Adrenal gland (tissue), 5 donors: Measurements from ENCODE around the gene ARHGAP19.

Experiments
- CTCF ChIP-seq, 6 experiments: fragments of 450-650 bp in 4 of 6; fragments of 200-600 bp in 2 of 6; sonication (generic) in 1 of 6; IDR thresholded peaks; 1 replicate in 5 of 6; 2 replicates in 1 of 6; pipeline versions ENCODE4 v1.5.1 to v1.8.0; 2016 to 2021; ENCODE audit warnings: antibody characterized with exemption in 6 of 6, mild to moderate bottlenecking in 2 of 6, moderate library complexity in 1 of 6
- POLR2A ChIP-seq, 2 donors: fragments of 450-650 bp; IDR thresholded peaks; one replicate each; pipeline ENCODE4 v1.6.1; 2017; ENCODE audit warnings: antibody characterized with exemption in 2 of 2, mild to moderate bottlenecking in 2 of 2, moderate library complexity in 1 of 2
- donor health status: DM: no; HTN: no; CAD: no.

- TF ChIP-seq CTCF (IDR thresholded peaks at IDR 0.05), result no peak
- no peak for TF ChIP-seq POLR2A (IDR thresholded peaks at IDR 0.05)
These were observed 114.4 kb downstream of the ARHGAP19 start for GRCh38 chr10:97178074-97178473.
